ENCODE measurements around the gene CKM.

Gene CKM

GRCh38 chr19:45352914-45353796, 30.5 kb upstream of the CKM start:
- H3K4me1 Mint-ChIP-seq: no peaks in the 10 kb centered on the region
- no peak for ATAC-seq
- H3K9me3 Mint-ChIP-seq: no peaks in the 10 kb centered on the region
- H3K27ac Mint-ChIP-seq: no peak overlapping the region
- no peak overlapping the region for H3K4me3 Mint-ChIP-seq
- peaks cover 63% of the 10 kb centered on the region for H3K36me3 Mint-ChIP-seq
- H3K27me3 Mint-ChIP-seq: no peaks in the 10 kb centered on the region

GRCh38 chr19:45352471-45352870, 29.8 kb upstream of the CKM start:
- Mint-ChIP-seq H3K4me1 (no peaks in the 10 kb centered on the region), H3K27ac (no peak overlapping the region), H3K27me3 (no peaks in the 10 kb centered on the region), H3K9me3 (no peaks in the 10 kb centered on the region), H3K36me3 (peaks cover 56% of the 10 kb centered on the region), H3K4me3 (no peak overlapping the region)
- ATAC-seq: no peak

GRCh38 chr19:45352062-45352461, 29.4 kb upstream of the CKM start:
- ATAC-seq: no peak
- Mint-ChIP-seq H3K4me1 (no peaks in the 10 kb centered on the region), H3K27ac (no peak overlapping the region), H3K36me3 (peaks cover 52% of the 10 kb centered on the region), H3K9me3 (no peaks in the 10 kb centered on the region), H3K4me3 (no peak overlapping the region), H3K27me3 (peaks cover 3% of the 10 kb centered on the region)

DNA sequence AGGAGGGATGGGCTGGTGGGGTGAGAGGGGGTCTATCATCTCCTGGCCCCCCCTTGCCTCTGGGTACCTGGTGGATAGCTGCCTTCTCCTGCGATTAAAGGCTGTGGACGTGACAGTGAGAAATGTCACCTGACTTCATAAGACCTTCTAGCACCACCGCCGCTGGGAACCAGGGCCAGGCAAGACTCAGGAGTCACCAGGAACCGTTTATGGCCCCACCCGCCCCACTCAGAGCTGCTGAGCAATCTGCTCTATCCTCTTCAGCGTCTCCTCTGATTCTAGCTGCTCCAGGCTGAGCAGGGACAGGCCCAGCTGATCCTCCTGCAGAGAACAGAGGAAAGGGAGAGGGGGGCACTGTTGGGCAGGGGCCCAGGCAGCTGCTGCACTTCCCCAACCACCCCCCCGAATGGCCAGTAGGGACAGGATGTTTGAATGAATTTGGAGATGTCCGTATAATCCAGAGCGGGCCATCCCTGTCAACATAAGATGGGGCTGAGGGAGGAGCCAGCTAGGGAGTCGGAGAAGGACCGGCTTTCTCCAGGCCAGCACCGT, 28.8 kb upstream of the CKM start:
- Mint-ChIP-seq H3K4me3 (no peak overlapping the region), H3K36me3 (peaks cover 46% of the 10 kb centered on the region), H3K27me3 (peaks cover 9% of the 10 kb centered on the region), H3K9me3 (no peaks in the 10 kb centered on the region), H3K27ac (no peak overlapping the region), H3K4me1 (no peaks in the 10 kb centered on the region)
- ATAC-seq: no peak

- H3K27ac Mint-ChIP-seq: no peak overlapping the region
- peaks cover 18% of the 10 kb centered on the region for H3K27me3 Mint-ChIP-seq
- H3K36me3 Mint-ChIP-seq: peaks cover 39% of the 10 kb centered on the region
- H3K4me3 Mint-ChIP-seq: no peak overlapping the region
- H3K9me3 Mint-ChIP-seq: no peaks in the 10 kb centered on the region
- no peak for ATAC-seq
- no peaks in the 10 kb centered on the region for H3K4me1 Mint-ChIP-seq
These were observed 27.9 kb upstream of the CKM start for GRCh38 chr19:45350477-45351058.

DNA sequence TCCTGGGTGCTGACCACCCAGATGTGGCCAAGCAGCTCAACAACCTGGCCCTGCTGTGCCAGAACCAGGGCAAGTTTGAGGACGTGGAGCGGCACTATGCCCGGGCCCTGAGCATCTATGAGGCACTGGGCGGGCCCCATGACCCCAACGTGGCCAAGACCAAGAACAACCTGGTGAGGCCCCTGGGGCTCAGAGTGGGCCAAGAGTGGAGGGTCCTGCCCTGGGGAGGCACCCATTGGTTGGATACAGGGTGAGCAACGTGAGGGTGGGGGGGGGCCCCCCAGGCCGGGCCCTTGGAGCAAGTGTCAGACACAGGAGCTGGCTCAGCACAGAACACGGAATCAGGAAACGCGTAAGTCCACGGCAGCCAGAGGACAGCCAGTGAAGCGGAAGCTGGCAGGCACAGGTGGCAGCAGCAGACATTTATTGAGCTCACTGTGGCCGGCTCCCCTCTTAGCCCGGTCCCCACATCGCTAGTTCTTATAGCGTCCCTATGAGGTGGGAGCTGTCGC, 26.8 kb upstream of the CKM start:
- Mint-ChIP-seq H3K4me3 (no peak overlapping the region), H3K4me1 (no peaks in the 10 kb centered on the region), H3K36me3 (peaks cover 34% of the 10 kb centered on the region), H3K9me3 (no peaks in the 10 kb centered on the region), H3K27ac (no peak overlapping the region), H3K27me3 (peaks cover 29% of the 10 kb centered on the region)
- ATAC-seq: no peak

DNA sequence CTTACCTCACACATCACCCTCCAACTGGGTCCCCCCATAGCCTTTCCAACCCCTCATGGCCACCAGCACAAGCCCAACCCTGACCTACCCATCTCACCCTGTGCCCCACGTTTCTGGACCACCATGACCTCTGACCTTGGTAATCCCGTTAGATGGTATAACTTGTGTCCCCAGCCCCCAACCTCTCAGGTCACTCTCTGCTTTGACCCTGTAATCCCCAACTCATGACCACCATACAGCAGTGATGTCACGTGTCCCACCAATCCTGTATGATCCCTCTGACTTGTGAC, 26.4 kb upstream of the CKM start:
- Mint-ChIP-seq H3K27ac (no peak overlapping the region), H3K27me3 (peaks cover 33% of the 10 kb centered on the region), H3K4me3 (no peak overlapping the region), H3K36me3 (peaks cover 30% of the 10 kb centered on the region), H3K9me3 (no peaks in the 10 kb centered on the region), H3K4me1 (no peaks in the 10 kb centered on the region)
- ATAC-seq: no peak

- no peak for ATAC-seq
- no peaks in the 10 kb centered on the region for H3K4me1 Mint-ChIP-seq
- H3K27ac Mint-ChIP-seq: no peak overlapping the region
- H3K27me3 Mint-ChIP-seq: peaks cover 35% of the 10 kb centered on the region
- no peaks in the 10 kb centered on the region for H3K9me3 Mint-ChIP-seq
- no peak overlapping the region for H3K4me3 Mint-ChIP-seq
- peaks cover 26% of the 10 kb centered on the region for H3K36me3 Mint-ChIP-seq
These were observed 25.9 kb upstream of the CKM start for GRCh38 chr19:45348367-45349125.

DNA sequence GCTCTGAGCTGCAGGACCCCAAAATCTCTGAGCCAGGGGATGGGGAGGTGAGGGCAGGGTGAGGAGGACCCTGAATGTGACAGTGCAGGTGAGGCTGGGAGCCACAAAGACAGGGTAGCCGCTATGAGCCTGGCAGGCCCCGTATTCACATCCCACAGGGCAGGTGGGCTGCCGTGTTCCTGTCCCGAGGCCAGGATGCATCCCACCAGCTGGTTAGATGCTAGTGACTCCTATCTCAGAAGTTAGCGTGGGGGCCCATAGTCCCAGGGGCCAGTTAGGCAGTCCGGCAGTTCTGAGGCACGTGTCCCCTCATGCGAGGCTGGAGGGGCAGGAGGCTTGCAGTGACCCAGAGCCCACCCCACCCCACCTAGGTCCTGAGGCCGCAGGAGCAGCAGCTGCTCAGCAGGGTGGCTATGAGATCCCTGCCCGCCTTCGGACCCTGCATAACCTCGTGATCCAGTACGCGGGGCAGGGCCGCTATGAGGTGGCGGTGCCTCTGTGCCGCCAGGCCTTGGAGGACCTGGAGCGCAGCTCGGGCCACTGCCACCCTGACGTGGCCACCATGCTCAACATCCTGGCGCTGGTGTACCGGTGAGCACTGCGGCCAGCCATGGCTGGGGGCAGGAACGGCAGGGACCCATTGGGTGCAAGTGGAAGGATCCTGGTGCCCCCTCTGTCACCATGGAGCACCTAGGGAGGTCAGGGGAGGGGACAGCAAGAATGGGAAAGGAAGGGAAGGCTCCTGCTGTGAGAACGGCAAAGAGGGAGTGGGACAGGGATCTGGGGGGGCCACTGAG, 25.1 kb upstream of the CKM start:
- Mint-ChIP-seq H3K27me3 (peaks cover 35% of the 10 kb centered on the region), H3K9me3 (no peaks in the 10 kb centered on the region), H3K4me3 (no peak overlapping the region), H3K4me1 (no peaks in the 10 kb centered on the region), H3K36me3 (peaks cover 18% of the 10 kb centered on the region), H3K27ac (no peak overlapping the region)
- no peak for ATAC-seq

GRCh38 chr19:45346449-45346848, 23.8 kb upstream of the CKM start:
- Mint-ChIP-seq H3K9me3 (no peaks in the 10 kb centered on the region), H3K27me3 (peaks cover 35% of the 10 kb centered on the region), H3K36me3 (peaks cover 13% of the 10 kb centered on the region), H3K27ac (no peak overlapping the region), H3K4me1 (no peaks in the 10 kb centered on the region), H3K4me3 (no peak overlapping the region)
- no peak for ATAC-seq

DNA sequence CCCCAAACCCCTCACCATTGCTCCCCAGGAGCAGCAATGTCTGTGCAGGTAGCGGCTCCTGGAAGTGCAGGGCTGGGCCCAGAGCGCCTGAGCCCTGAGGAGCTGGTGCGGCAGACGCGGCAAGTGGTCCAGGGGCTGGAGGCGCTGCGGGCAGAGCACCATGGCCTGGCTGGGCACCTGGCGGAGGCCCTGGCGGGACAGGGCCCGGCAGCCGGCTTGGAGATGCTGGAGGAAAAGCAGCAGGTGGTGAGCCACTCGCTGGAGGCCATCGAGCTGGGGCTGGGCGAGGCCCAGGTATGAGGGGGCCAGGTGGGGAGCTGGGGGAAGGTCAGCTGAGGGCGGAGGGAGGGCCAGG, 22.8 kb upstream of the CKM start:
- Mint-ChIP-seq H3K27me3 (peaks cover 35% of the 10 kb centered on the region), H3K9me3 (no peaks in the 10 kb centered on the region), H3K4me1 (no peaks in the 10 kb centered on the region), H3K4me3 (no peak overlapping the region), H3K27ac (no peak overlapping the region), H3K36me3 (peaks cover 7% of the 10 kb centered on the region)
- no peak for ATAC-seq

GRCh38 chr19:45344621-45345505, 22.2 kb upstream of the CKM start:
- no peak overlapping the region for H3K27ac Mint-ChIP-seq
- H3K36me3 Mint-ChIP-seq: peaks cover under 1% of the 10 kb centered on the region
- ATAC-seq: no peak
- H3K4me1 Mint-ChIP-seq: peaks cover 6% of the 10 kb centered on the region
- no peak overlapping the region for H3K4me3 Mint-ChIP-seq
- peaks cover 35% of the 10 kb centered on the region for H3K27me3 Mint-ChIP-seq
- no peaks in the 10 kb centered on the region for H3K9me3 Mint-ChIP-seq

DNA sequence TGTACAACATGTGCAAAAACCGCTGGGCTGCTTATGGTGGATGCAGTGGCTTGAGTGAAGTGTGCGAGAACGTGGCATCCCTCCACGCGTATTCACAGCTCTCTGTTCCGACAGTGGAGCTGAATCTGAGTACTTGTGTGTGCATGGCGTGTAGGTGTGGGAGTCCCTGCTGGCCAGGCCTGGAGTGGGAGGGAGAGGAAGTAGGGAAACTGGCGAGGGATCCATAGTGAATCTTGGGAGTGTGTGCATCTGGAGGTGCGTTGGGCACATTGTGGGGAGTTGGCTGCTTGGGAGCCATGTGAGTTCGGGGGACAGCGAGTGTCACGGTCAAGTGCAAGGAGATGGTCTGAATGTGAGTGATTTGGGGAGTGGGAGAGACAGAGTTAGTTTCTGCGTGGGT, 20.2 kb upstream of the CKM start:
- no peaks in the 10 kb centered on the region for H3K9me3 Mint-ChIP-seq
- peaks cover 13% of the 10 kb centered on the region for H3K4me1 Mint-ChIP-seq
- no peak for ATAC-seq
- peaks cover 50% of the 10 kb centered on the region for H3K27me3 Mint-ChIP-seq
- no peak overlapping the region for H3K27ac Mint-ChIP-seq
- no peak overlapping the region for H3K4me3 Mint-ChIP-seq
- H3K36me3 Mint-ChIP-seq: no peaks in the 10 kb centered on the region

- peak; percentile 37 for ATAC-seq
- H3K27ac Mint-ChIP-seq: no peak overlapping the region
- no peak overlapping the region for H3K4me3 Mint-ChIP-seq
- no peaks in the 10 kb centered on the region for H3K9me3 Mint-ChIP-seq
- H3K27me3 Mint-ChIP-seq: peaks cover 50% of the 10 kb centered on the region
- peaks cover 13% of the 10 kb centered on the region for H3K4me1 Mint-ChIP-seq
- no peaks in the 10 kb centered on the region for H3K36me3 Mint-ChIP-seq
These were observed 18.3 kb upstream of the CKM start for GRCh38 chr19:45340899-45341453.

All from stimulated activated memory B cell treated with anti-CD40 and anti-IgM and Interleukin-4, amounts not matched to agents 10 μg/mL and 1 μg/mL and 100 μg/mL, for 72 hours (primary cell).